Activated CD8-positive, alpha-beta T cell treated with anti-CD3 and anti-CD28 coated beads, Interleukin-2, amount 10 ng/mL, durations not matched to agents 7 days and 5 days (primary cell): ENCODE results near the gene CCDC106. TPM values are rescaled to one million over a fixed set of nuclear protein-coding genes. Genes with fewer than 3 reads are reported as not detected.
A peak's percentile ranks its signal among the peaks of the same experiment; 100 is the strongest.

Source experiments
- ATAC-seq: fragments of 150-1000 bp; cut with Tn5 transposase; one replicate; pipeline ENCODE4 v1.10.0; 2021; ENCODE audit warnings: moderate library complexity
- CTCF ChIA-PET: fragments of 350-600 bp; sonication (Branson Sonifier 250); formaldehyde crosslinking; loops from one replicate; lab custom pipeline; 2021; ENCODE audit warnings: antibody characterized with exemption; lab: Charles Lee
- POLR2A ChIA-PET: fragments of 350-600 bp; sonication (Branson Sonifier 250); formaldehyde crosslinking; loops from one replicate; lab custom pipeline; 2021; ENCODE audit warnings: antibody characterized with exemption; lab: Charles Lee
- DNase-seq: peaks from one replicate; pipeline ENCODE4 v3.0.0-alpha.2; 2020
- H3K27ac Mint-ChIP-seq: one replicate; pipeline ENCODE4 v1.8.0; 2021; ENCODE audit warnings: mild to moderate bottlenecking, mixed read lengths
- H3K27me3 Mint-ChIP-seq: one replicate; pipeline ENCODE4 v1.8.0; 2021; ENCODE audit warnings: low read depth, mixed read lengths
- H3K36me3 Mint-ChIP-seq: one replicate; pipeline ENCODE4 v1.8.0; 2021; ENCODE audit warnings: low read depth, mixed read lengths
- H3K4me1 Mint-ChIP-seq: one replicate; pipeline ENCODE4 v1.8.0; 2021; ENCODE audit warnings: low read depth, mixed read lengths
- H3K4me3 Mint-ChIP-seq: one replicate; pipeline ENCODE4 v1.8.0; 2021; ENCODE audit warnings: mild to moderate bottlenecking, mixed read lengths
- H3K9me3 Mint-ChIP-seq: one replicate; pipeline ENCODE4 v1.8.0; 2022; ENCODE audit warnings: mixed read lengths; ENCODE audit not compliant: insufficient read depth
- total RNA-seq, 2 experiments: library from RNA; stranded (reverse); gene quantifications; one replicate each; pipeline ENCODE4 v1.2.3, GENCODE V29; 2021

CCDC106 gene
- total RNA-seq, 2 experiments from 2014 or later, result 8.7 to 9.4 TPM

GRCh38 chr19:55695511-55696290, 47.7 kb downstream of the CCDC106 start:
- Mint-ChIP-seq H3K36me3 (peaks cover 37% of the 10 kb centered on the region), H3K27ac (no peak overlapping the region), H3K4me3 (no peak overlapping the region), H3K4me1 (no peaks in the 10 kb centered on the region), H3K27me3 (no peaks in the 10 kb centered on the region), H3K9me3 (no peaks in the 10 kb centered on the region)
- CTCF ChIA-PET, result no interaction called here
- no peak for ATAC-seq
- no peak for DNase-seq
- POLR2A ChIA-PET, result no interaction called here

GRCh38 chr19:55696301-55697068, 48.5 kb downstream of the CCDC106 start:
- CTCF ChIA-PET, result no interaction called here
- peaks cover 37% of the 10 kb centered on the region for H3K36me3 Mint-ChIP-seq

GRCh38 chr19:55697069-55697440, 49.0 kb downstream of the CCDC106 start:
- ATAC-seq, result no peak
- no peaks in the 10 kb centered on the region for H3K27me3 Mint-ChIP-seq
- H3K4me1 Mint-ChIP-seq, result no peaks in the 10 kb centered on the region
- ChIA-PET CTCF (no interaction called here), POLR2A (no interaction called here)
- H3K27ac Mint-ChIP-seq, result no peak overlapping the region
- no peak overlapping the region for H3K4me3 Mint-ChIP-seq
- DNase-seq, result no peak
- peaks cover 37% of the 10 kb centered on the region for H3K36me3 Mint-ChIP-seq
- H3K9me3 Mint-ChIP-seq, result no peaks in the 10 kb centered on the region

More at GRCh38 chr19:55696301-55697068, 48.5 kb downstream of the CCDC106 start:
- H3K27ac Mint-ChIP-seq, result no peak overlapping the region
- no peak overlapping the region for H3K4me3 Mint-ChIP-seq
- ATAC-seq (no peak), DNase-seq (no peak)
- no peaks in the 10 kb centered on the region for H3K27me3 Mint-ChIP-seq
- no peaks in the 10 kb centered on the region for H3K9me3 Mint-ChIP-seq
- POLR2A ChIA-PET, result no interaction called here
- no peaks in the 10 kb centered on the region for H3K4me1 Mint-ChIP-seq

GRCh38 chr19:55697698-55698097, 49.7 kb downstream of the CCDC106 start:
- ChIA-PET CTCF (no interaction called here), POLR2A (no interaction called here)
- Mint-ChIP-seq H3K4me3 (no peak overlapping the region), H3K9me3 (no peaks in the 10 kb centered on the region), H3K4me1 (no peaks in the 10 kb centered on the region), H3K27me3 (no peaks in the 10 kb centered on the region), H3K36me3 (peaks cover 37% of the 10 kb centered on the region), H3K27ac (no peak overlapping the region)
- no peak for DNase-seq
- ATAC-seq, result no peak

- Mint-ChIP-seq H3K9me3 (no peaks in the 10 kb centered on the region), H3K4me1 (no peaks in the 10 kb centered on the region), H3K4me3 (no peak overlapping the region), H3K36me3 (peaks cover 38% of the 10 kb centered on the region), H3K27ac (no peak overlapping the region), H3K27me3 (no peaks in the 10 kb centered on the region)
- ATAC-seq (peak; percentile 31), DNase-seq (no peak)
- POLR2A ChIA-PET, result no interaction called here
- CTCF ChIA-PET, result no interaction called here
Observed at GRCh38 chr19:55698256-55698655, 50.2 kb downstream of the CCDC106 start.

GRCh38 chr19:55699221-55699620, 51.2 kb downstream of the CCDC106 start:
- Mint-ChIP-seq H3K27ac (no peak overlapping the region), H3K36me3 (peaks cover 39% of the 10 kb centered on the region), H3K27me3 (no peaks in the 10 kb centered on the region), H3K4me3 (no peak overlapping the region), H3K9me3 (no peaks in the 10 kb centered on the region), H3K4me1 (peaks cover 2% of the 10 kb centered on the region)
- ChIA-PET CTCF (no interaction called here), POLR2A (no interaction called here)
- ATAC-seq (no peak), DNase-seq (no peak)

GRCh38 chr19:55700813-55701212, 52.8 kb downstream of the CCDC106 start:
- H3K4me1 Mint-ChIP-seq, result peaks cover 2% of the 10 kb centered on the region
- H3K36me3 Mint-ChIP-seq, result peaks cover 39% of the 10 kb centered on the region
- H3K9me3 Mint-ChIP-seq, result no peaks in the 10 kb centered on the region
- H3K4me3 Mint-ChIP-seq, result no peak overlapping the region
- ATAC-seq (no peak), DNase-seq (no peak)
- CTCF ChIA-PET, result no interaction called here
- no peak overlapping the region for H3K27ac Mint-ChIP-seq
- POLR2A ChIA-PET, result no interaction called here
- no peaks in the 10 kb centered on the region for H3K27me3 Mint-ChIP-seq

GRCh38 chr19:55702131-55702627, 54.2 kb downstream of the CCDC106 start:
- Mint-ChIP-seq H3K36me3 (peaks cover 35% of the 10 kb centered on the region), H3K9me3 (no peaks in the 10 kb centered on the region), H3K4me3 (no peak overlapping the region), H3K4me1 (peaks cover 2% of the 10 kb centered on the region), H3K27ac (no peak overlapping the region), H3K27me3 (no peaks in the 10 kb centered on the region)
- CTCF ChIA-PET, result interaction anchor here (1.2 kb wide), 2 partner anchors 107 to 631 kb away, joined by 3 read pairs; no protein-coding TSS in a partner anchor
- ATAC-seq, result no peak
- POLR2A ChIA-PET, result no interaction called here
- DNase-seq, result no peak

Other genes with a start within 250 kb of the CCDC106 start
- gene UBE2S, start 240.4 kb upstream of the CCDC106 start, total RNA-seq, result 100 to 1,000 TPM; 333 to 353 TPM
- not detected for gene SHISA7, start 204.9 kb upstream of the CCDC106 start, total RNA-seq
- 10 to 100 TPM; 31.9 to 32.1 TPM for gene ISOC2, start 186.6 kb upstream of the CCDC106 start, total RNA-seq
- not detected for gene C19orf85, start 183.5 kb upstream of the CCDC106 start, total RNA-seq
- gene ZNF628, start 171.6 kb upstream of the CCDC106 start, total RNA-seq, result 10 to 100 TPM; 10.2 to 11.6 TPM
- gene NAT14, start 163.0 kb upstream of the CCDC106 start, total RNA-seq, result 10 to 100 TPM; 16.2 to 16.4 TPM
- under 1 TPM; 0.50 to 0.55 TPM for gene SSC5D, start 159.8 kb upstream of the CCDC106 start, total RNA-seq
- gene SBK2, start 111.1 kb upstream of the CCDC106 start, total RNA-seq, result not detected
- gene SBK3, start 102.7 kb upstream of the CCDC106 start, total RNA-seq, result not detected
- gene ZNF579, start 67.4 kb upstream of the CCDC106 start, total RNA-seq, result 1 to 10 TPM; 5.6 to 6.2 TPM
- gene FIZ1, start 48.7 kb upstream of the CCDC106 start, total RNA-seq, result 10 to 100 TPM; 13.6 to 13.7 TPM
- 10 to 100 TPM; 21.9 to 25.2 TPM for gene ZNF524, start 47.9 kb upstream of the CCDC106 start, total RNA-seq
- gene ZNF865, start 42.6 kb upstream of the CCDC106 start, total RNA-seq, result 10 to 100 TPM; 14.8 to 15.8 TPM
- 1 to 10 TPM; 5.2 to 5.3 TPM for gene ZNF784, start 23.6 kb upstream of the CCDC106 start, total RNA-seq
- gene ZNF580, start 7.2 kb upstream of the CCDC106 start, total RNA-seq, result 10 to 100 TPM; 30.2 to 32.1 TPM
- gene ZNF581, start 4.6 kb upstream of the CCDC106 start, total RNA-seq, result 10 to 100 TPM; 22.7 to 24.4 TPM
- 100 to 1,000 TPM; 296 to 321 TPM for gene U2AF2, start 6.8 kb downstream of the CCDC106 start, total RNA-seq
- gene EPN1, start 27.0 kb downstream of the CCDC106 start, total RNA-seq, result 10 to 100 TPM; 63.6 to 67.0 TPM
- not detected for gene NLRP9, start 90.2 kb downstream of the CCDC106 start, total RNA-seq
- not detected for gene RFPL4A, start 110.9 kb downstream of the CCDC106 start, total RNA-seq
- gene RFPL4AL1, start 120.9 kb downstream of the CCDC106 start, total RNA-seq, result not detected
- gene NLRP11, start 183.8 kb downstream of the CCDC106 start, total RNA-seq, result not detected
- gene NLRP4, start 188.3 kb downstream of the CCDC106 start, total RNA-seq, result not detected